Smooth muscle cell (in vitro differentiated cells): ENCODE measurements around the gene QKI. TPM values are rescaled to one million over a fixed set of nuclear protein-coding genes. Genes with fewer than 3 reads are reported as not detected.

ENCODE experiments used
- DNase-seq: peaks from one replicate; lab custom pipeline; 2025; ENCODE audit not compliant: unreplicated experiment; lab: John Stamatoyannopoulos, UW
- H2AFZ ChIP-seq: fragments of 200-600 bp; sonication (generic); 2 replicates; pipeline ENCODE4 v1.6.0; 2016; ENCODE audit warnings: antibody characterized with exemption, low read depth, mild to moderate bottlenecking
- H3F3A ChIP-seq: fragments of 200-600 bp; sonication (generic); 2 replicates; pipeline ENCODE4 v1.6.0; 2017; ENCODE audit warnings: antibody characterized with exemption, low read depth
- H3K27ac ChIP-seq: fragments of 200-600 bp; sonication (generic); 2 replicates; pipeline ENCODE4 v1.5.1; 2016; ENCODE audit warnings: low read depth, mild to moderate bottlenecking
- H3K27me3 ChIP-seq: fragments of 200-600 bp; sonication (generic); 2 replicates; pipeline ENCODE4 v1.6.1; 2016; ENCODE audit warnings: low read depth, mild to moderate bottlenecking
- H3K36me3 ChIP-seq: fragments of 200-600 bp; sonication (generic); 2 replicates; pipeline ENCODE4 v1.5.1; 2016; ENCODE audit warnings: low read depth
- H3K4me1 ChIP-seq: fragments of 200-600 bp; sonication (generic); 2 replicates; pipeline ENCODE4 v1.5.1; 2016; ENCODE audit warnings: low read depth
- H3K4me2 ChIP-seq: fragments of 200-600 bp; sonication (generic); 2 replicates; pipeline ENCODE4 v1.6.0; 2016; ENCODE audit warnings: mild to moderate bottlenecking
- H3K4me3 ChIP-seq: fragments of 200-600 bp; sonication (generic); 2 replicates; pipeline ENCODE4 v1.5.1; 2016; ENCODE audit warnings: mild to moderate bottlenecking
- H3K79me2 ChIP-seq: fragments of 200-600 bp; sonication (generic); 2 replicates; pipeline ENCODE4 v1.6.0; 2016; ENCODE audit warnings: low read depth, mild to moderate bottlenecking
- H3K9ac ChIP-seq: fragments of 200-600 bp; sonication (generic); 2 replicates; pipeline ENCODE4 v1.6.0; 2016; ENCODE audit warnings: low read depth
- H3K9me3 ChIP-seq: fragments of 200-600 bp; sonication (generic); replicated peaks from 2 replicates; pipeline ENCODE4 v1.5.1; 2016; ENCODE audit warnings: low read depth
- H4K20me1 ChIP-seq: fragments of 200-600 bp; sonication (generic); 2 replicates; pipeline ENCODE4 v1.6.0; 2016; ENCODE audit warnings: low read depth
- WGBS: methylation state at CpG from one replicate; pipeline ENCODE4 v1.1.7; 2016; ENCODE audit warnings: low lambda C conversion rate; 5-methylcytosine and 5-hydroxymethylcytosine counted together
- polyA plus RNA-seq: library from polyadenylated mRNA; unstranded; fragments of >200 nt; fragmentation: Nextera tagmentation; extraction: Ambion mirVana; gene quantifications from 2 replicates; pipeline ENCODE4 v1.2.1, GENCODE V29; 2016
- total RNA-seq: library from RNA; depleted of rRNA; stranded (reverse); fragments of >200 nt; gene quantifications from 2 replicates; pipeline ENCODE4 v1.2.3, GENCODE V29; 2014
- TF ChIP-seq, protein P1 (sequence below): fragments of 200-600 bp; sonication (generic); IDR thresholded peaks from 2 replicates; pipeline ENCODE4 v1.5.1; 2017; ENCODE audit warnings: borderline replicate concordance, mild to moderate bottlenecking, antibody characterized with exemption; ENCODE audit not compliant: insufficient read depth, poor library complexity, severe bottlenecking

The QKI gene
- total and polyA plus RNA-seq, 2 experiments from 2014 or later, result 65.1 to 162 TPM

GRCh38 chr6:163371129-163371528 is 43.4 kb upstream of the QKI start:
- no peaks in the 10 kb centered on the region for H3F3A ChIP-seq
- H3K27me3 ChIP-seq, result no peaks in the 10 kb centered on the region
- H3K4me1 ChIP-seq, result no peaks in the 10 kb centered on the region
- no peak overlapping the region for H3K4me3 ChIP-seq
- WGBS, result 83% methylated on average over 2 of the region's 2 CpGs
- no peaks in the 10 kb centered on the region for H3K36me3 ChIP-seq
- no peak overlapping the region for H3K4me2 ChIP-seq
- TF ChIP-seq, protein P1, sequence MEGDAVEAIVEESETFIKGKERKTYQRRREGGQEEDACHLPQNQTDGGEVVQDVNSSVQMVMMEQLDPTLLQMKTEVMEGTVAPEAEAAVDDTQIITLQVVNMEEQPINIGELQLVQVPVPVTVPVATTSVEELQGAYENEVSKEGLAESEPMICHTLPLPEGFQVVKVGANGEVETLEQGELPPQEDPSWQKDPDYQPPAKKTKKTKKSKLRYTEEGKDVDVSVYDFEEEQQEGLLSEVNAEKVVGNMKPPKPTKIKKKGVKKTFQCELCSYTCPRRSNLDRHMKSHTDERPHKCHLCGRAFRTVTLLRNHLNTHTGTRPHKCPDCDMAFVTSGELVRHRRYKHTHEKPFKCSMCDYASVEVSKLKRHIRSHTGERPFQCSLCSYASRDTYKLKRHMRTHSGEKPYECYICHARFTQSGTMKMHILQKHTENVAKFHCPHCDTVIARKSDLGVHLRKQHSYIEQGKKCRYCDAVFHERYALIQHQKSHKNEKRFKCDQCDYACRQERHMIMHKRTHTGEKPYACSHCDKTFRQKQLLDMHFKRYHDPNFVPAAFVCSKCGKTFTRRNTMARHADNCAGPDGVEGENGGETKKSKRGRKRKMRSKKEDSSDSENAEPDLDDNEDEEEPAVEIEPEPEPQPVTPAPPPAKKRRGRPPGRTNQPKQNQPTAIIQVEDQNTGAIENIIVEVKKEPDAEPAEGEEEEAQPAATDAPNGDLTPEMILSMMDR, result no peak
- DNase-seq, result no peak
- H2AFZ ChIP-seq, result no peak overlapping the region
- no peaks in the 10 kb centered on the region for H3K79me2 ChIP-seq
- no peak overlapping the region for H3K9ac ChIP-seq
- no peaks in the 10 kb centered on the region for H4K20me1 ChIP-seq
- no peaks in the 10 kb centered on the region for H3K9me3 ChIP-seq
- H3K27ac ChIP-seq, result no peak overlapping the region

DNA sequence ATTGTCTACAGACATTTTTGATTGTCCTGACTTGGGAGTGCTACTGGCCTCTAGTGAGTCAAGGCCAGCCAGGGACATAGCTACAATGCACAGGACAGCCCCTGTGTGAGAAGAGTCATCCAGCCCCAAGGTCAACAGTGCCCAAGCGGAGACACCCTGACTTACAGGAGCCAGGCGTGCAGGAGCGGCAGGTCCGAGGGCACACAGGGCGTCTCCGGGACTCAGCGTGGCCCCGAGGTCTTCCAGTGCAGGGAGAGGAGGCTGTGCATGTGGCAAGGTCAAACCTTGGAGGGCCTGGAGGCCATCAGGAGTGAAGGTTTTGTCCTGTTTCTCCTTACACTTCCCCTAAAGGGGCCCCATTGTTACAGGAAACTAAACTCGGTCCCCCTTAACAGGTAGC is 41.3 kb upstream of the QKI start:
- no peak overlapping the region for H3K27ac ChIP-seq
- H3K4me3 ChIP-seq, result no peak overlapping the region
- no peaks in the 10 kb centered on the region for H4K20me1 ChIP-seq
- 96% methylated on average over 9 of the region's 9 CpGs for WGBS
- no peaks in the 10 kb centered on the region for H3F3A ChIP-seq
- H3K9ac ChIP-seq, result no peak overlapping the region
- TF ChIP-seq, protein P1, result no peak
- no peak for DNase-seq
- H3K4me2 ChIP-seq, result no peak overlapping the region
- H3K4me1 ChIP-seq, result no peaks in the 10 kb centered on the region
- H3K36me3 ChIP-seq, result no peaks in the 10 kb centered on the region
- no peak overlapping the region for H2AFZ ChIP-seq
- no peaks in the 10 kb centered on the region for H3K79me2 ChIP-seq
- H3K9me3 ChIP-seq, result no peaks in the 10 kb centered on the region
- H3K27me3 ChIP-seq, result no peaks in the 10 kb centered on the region

GRCh38 chr6:163375361-163375760 is 39.2 kb upstream of the QKI start:
- Histone ChIP-seq H2AFZ (no peak overlapping the region), H3K79me2 (no peaks in the 10 kb centered on the region), H3K9me3 (no peaks in the 10 kb centered on the region), H3F3A (no peaks in the 10 kb centered on the region), H3K4me2 (no peak overlapping the region), H3K27ac (no peak overlapping the region), H3K4me3 (no peak overlapping the region), H3K9ac (no peak overlapping the region), H3K27me3 (no peaks in the 10 kb centered on the region), H4K20me1 (no peaks in the 10 kb centered on the region), H3K4me1 (no peaks in the 10 kb centered on the region), H3K36me3 (no peaks in the 10 kb centered on the region)
- TF ChIP-seq, protein P1, result no peak
- 95% methylated on average over 10 of the region's 10 CpGs for WGBS
- no peak for DNase-seq

GRCh38 chr6:163376187-163376586 is 38.3 kb upstream of the QKI start:
- no peaks in the 10 kb centered on the region for H4K20me1 ChIP-seq
- no peak for DNase-seq
- no peak overlapping the region for H3K4me3 ChIP-seq
- H3K27me3 ChIP-seq, result no peaks in the 10 kb centered on the region
- no peak overlapping the region for H3K27ac ChIP-seq
- H3K4me1 ChIP-seq, result no peaks in the 10 kb centered on the region
- no peak overlapping the region for H3K4me2 ChIP-seq
- TF ChIP-seq, protein P1, result no peak
- WGBS, result 97% methylated on average over 7 of the region's 7 CpGs
- no peaks in the 10 kb centered on the region for H3K79me2 ChIP-seq
- no peaks in the 10 kb centered on the region for H3K9me3 ChIP-seq
- H3F3A ChIP-seq, result no peaks in the 10 kb centered on the region
- no peaks in the 10 kb centered on the region for H3K36me3 ChIP-seq
- H2AFZ ChIP-seq, result no peak overlapping the region
- H3K9ac ChIP-seq, result no peak overlapping the region
